Smooth muscle cell (in vitro differentiated cells): ENCODE results near the gene SLC5A9. TPM values are rescaled to one million over a fixed set of nuclear protein-coding genes. Genes with fewer than 3 reads are reported as not detected.

Experiments used
- DNase-seq: peaks from one replicate; lab custom pipeline; 2025; ENCODE audit not compliant: unreplicated experiment; lab: John Stamatoyannopoulos, UW
- H2AFZ ChIP-seq: fragments of 200-600 bp; sonication (generic); 2 replicates; pipeline ENCODE4 v1.6.0; 2016; ENCODE audit warnings: antibody characterized with exemption, low read depth, mild to moderate bottlenecking
- H3F3A ChIP-seq: fragments of 200-600 bp; sonication (generic); 2 replicates; pipeline ENCODE4 v1.6.0; 2017; ENCODE audit warnings: antibody characterized with exemption, low read depth
- H3K27ac ChIP-seq: fragments of 200-600 bp; sonication (generic); 2 replicates; pipeline ENCODE4 v1.5.1; 2016; ENCODE audit warnings: low read depth, mild to moderate bottlenecking
- H3K27me3 ChIP-seq: fragments of 200-600 bp; sonication (generic); 2 replicates; pipeline ENCODE4 v1.6.1; 2016; ENCODE audit warnings: low read depth, mild to moderate bottlenecking
- H3K36me3 ChIP-seq: fragments of 200-600 bp; sonication (generic); 2 replicates; pipeline ENCODE4 v1.5.1; 2016; ENCODE audit warnings: low read depth
- H3K4me1 ChIP-seq: fragments of 200-600 bp; sonication (generic); 2 replicates; pipeline ENCODE4 v1.5.1; 2016; ENCODE audit warnings: low read depth
- H3K4me2 ChIP-seq: fragments of 200-600 bp; sonication (generic); 2 replicates; pipeline ENCODE4 v1.6.0; 2016; ENCODE audit warnings: mild to moderate bottlenecking
- H3K4me3 ChIP-seq: fragments of 200-600 bp; sonication (generic); 2 replicates; pipeline ENCODE4 v1.5.1; 2016; ENCODE audit warnings: mild to moderate bottlenecking
- H3K79me2 ChIP-seq: fragments of 200-600 bp; sonication (generic); 2 replicates; pipeline ENCODE4 v1.6.0; 2016; ENCODE audit warnings: low read depth, mild to moderate bottlenecking
- H3K9ac ChIP-seq: fragments of 200-600 bp; sonication (generic); 2 replicates; pipeline ENCODE4 v1.6.0; 2016; ENCODE audit warnings: low read depth
- H3K9me3 ChIP-seq: fragments of 200-600 bp; sonication (generic); replicated peaks from 2 replicates; pipeline ENCODE4 v1.5.1; 2016; ENCODE audit warnings: low read depth
- H4K20me1 ChIP-seq: fragments of 200-600 bp; sonication (generic); 2 replicates; pipeline ENCODE4 v1.6.0; 2016; ENCODE audit warnings: low read depth
- CTCF ChIP-seq: fragments of 200-600 bp; sonication (generic); IDR thresholded peaks from 2 replicates; pipeline ENCODE4 v1.5.1; 2017; ENCODE audit warnings: borderline replicate concordance, mild to moderate bottlenecking, antibody characterized with exemption; ENCODE audit not compliant: insufficient read depth, poor library complexity, severe bottlenecking
- WGBS: methylation state at CpG from one replicate; pipeline ENCODE4 v1.1.7; 2016; ENCODE audit warnings: low lambda C conversion rate; 5-methylcytosine and 5-hydroxymethylcytosine counted together
- polyA plus RNA-seq: library from polyadenylated mRNA; unstranded; fragments of >200 nt; fragmentation: Nextera tagmentation; extraction: Ambion mirVana; gene quantifications from 2 replicates; pipeline ENCODE4 v1.2.1, GENCODE V29; 2016
- total RNA-seq: library from RNA; depleted of rRNA; stranded (reverse); fragments of >200 nt; gene quantifications from 2 replicates; pipeline ENCODE4 v1.2.3, GENCODE V29; 2014

Gene SLC5A9
- total and polyA plus RNA-seq, 2 experiments from 2014 or later = 0.09 TPM; not detected in 1

- H3K9me3 ChIP-seq = no peaks in the 10 kb centered on the region
- H3K4me1 ChIP-seq = no peaks in the 10 kb centered on the region
- no peak overlapping the region for H3K4me2 ChIP-seq
- H4K20me1 ChIP-seq = no peaks in the 10 kb centered on the region
- H3K27me3 ChIP-seq = peaks cover 16% of the 10 kb centered on the region
- no peak overlapping the region for H3K4me3 ChIP-seq
- no peak overlapping the region for H2AFZ ChIP-seq
- H3K79me2 ChIP-seq = no peaks in the 10 kb centered on the region
- H3K27ac ChIP-seq = no peak overlapping the region
- H3F3A ChIP-seq = no peaks in the 10 kb centered on the region
- H3K36me3 ChIP-seq = no peaks in the 10 kb centered on the region
- no peak overlapping the region for H3K9ac ChIP-seq
- no peak for TF ChIP-seq CTCF
- no peak for DNase-seq
- whole genome bisulfite sequencing = 92% methylated on average over 10 of the region's 10 CpGs
Measured at GRCh38 chr1:48227165-48228013, 4.9 kb downstream of the SLC5A9 start.

- Histone ChIP-seq H3K79me2 (no peaks in the 10 kb centered on the region), H2AFZ (no peak overlapping the region), H3K9me3 (no peaks in the 10 kb centered on the region), H3K27ac (no peak overlapping the region), H3K4me2 (no peak overlapping the region), H3K27me3 (peaks cover 16% of the 10 kb centered on the region), H3K9ac (no peak overlapping the region), H3K4me3 (no peak overlapping the region), H3K36me3 (no peaks in the 10 kb centered on the region), H4K20me1 (no peaks in the 10 kb centered on the region), H3F3A (no peaks in the 10 kb centered on the region), H3K4me1 (no peaks in the 10 kb centered on the region)
- DNase-seq = no peak
- 55% methylated on average over 5 of the region's 5 CpGs for WGBS
- no peak for TF ChIP-seq CTCF
Measured at GRCh38 chr1:48228156-48228555, 5.6 kb downstream of the SLC5A9 start.

GRCh38 chr1:48229317-48229716 lies 6.8 kb downstream of the SLC5A9 start:
- no peak overlapping the region for H3K4me3 ChIP-seq

More at GRCh38 chr1:48229317-48229716, 6.8 kb downstream of the SLC5A9 start:
- H4K20me1 ChIP-seq = no peaks in the 10 kb centered on the region
- H3K4me2 ChIP-seq = no peak overlapping the region
- H3K36me3 ChIP-seq = no peaks in the 10 kb centered on the region
- WGBS = 94% methylated on average over 6 of the region's 6 CpGs
- no peaks in the 10 kb centered on the region for H3K79me2 ChIP-seq
- no peak overlapping the region for H3K27ac ChIP-seq
- no peak for DNase-seq
- no peak overlapping the region for H3K9ac ChIP-seq
- no peak overlapping the region for H2AFZ ChIP-seq
- H3K4me1 ChIP-seq = no peaks in the 10 kb centered on the region
- peaks cover 16% of the 10 kb centered on the region for H3K27me3 ChIP-seq
- H3F3A ChIP-seq = no peaks in the 10 kb centered on the region
- no peaks in the 10 kb centered on the region for H3K9me3 ChIP-seq
- no peak for TF ChIP-seq CTCF
